HG03280 (cell line): ENCODE measurements around the gene QSOX1.

ENCODE experiments used
- ATAC-seq: cut with Tn5 transposase; IDR thresholded peaks from one replicate; pipeline ENCODE4 v1.9.1; 2021; ENCODE audit warnings: mild to moderate bottlenecking, moderate library complexity; ENCODE audit not compliant: unreplicated experiment

Gene QSOX1

DNA sequence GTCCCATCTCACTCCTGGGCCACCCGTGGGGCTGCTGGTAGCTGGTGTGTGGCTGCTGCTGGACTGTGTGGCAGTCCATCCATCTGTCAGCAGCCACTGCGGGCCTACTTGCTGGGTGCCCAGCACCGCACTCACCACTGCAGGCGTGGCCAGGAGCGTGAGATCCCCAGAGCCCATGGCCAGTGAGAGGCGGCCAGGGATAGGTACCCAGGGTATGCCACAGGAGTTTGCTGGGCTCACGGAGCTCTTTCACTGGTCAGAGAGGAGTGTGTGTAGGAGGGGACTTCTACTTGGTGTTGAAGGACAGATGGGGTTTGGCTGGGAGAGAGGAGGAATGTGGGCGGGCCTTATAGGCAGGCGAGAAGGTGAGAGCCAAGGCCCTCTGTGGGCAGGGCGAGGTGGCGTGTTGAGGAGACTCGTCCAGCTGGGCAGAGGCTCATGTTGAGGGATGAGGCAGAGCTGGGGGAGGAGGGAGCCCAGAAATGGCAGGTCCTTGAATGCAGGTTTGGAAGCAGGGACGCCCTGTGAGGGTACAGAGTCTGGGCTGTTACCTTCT, 15.0 kb downstream of the QSOX1 start:
- no peak for ATAC-seq

DNA sequence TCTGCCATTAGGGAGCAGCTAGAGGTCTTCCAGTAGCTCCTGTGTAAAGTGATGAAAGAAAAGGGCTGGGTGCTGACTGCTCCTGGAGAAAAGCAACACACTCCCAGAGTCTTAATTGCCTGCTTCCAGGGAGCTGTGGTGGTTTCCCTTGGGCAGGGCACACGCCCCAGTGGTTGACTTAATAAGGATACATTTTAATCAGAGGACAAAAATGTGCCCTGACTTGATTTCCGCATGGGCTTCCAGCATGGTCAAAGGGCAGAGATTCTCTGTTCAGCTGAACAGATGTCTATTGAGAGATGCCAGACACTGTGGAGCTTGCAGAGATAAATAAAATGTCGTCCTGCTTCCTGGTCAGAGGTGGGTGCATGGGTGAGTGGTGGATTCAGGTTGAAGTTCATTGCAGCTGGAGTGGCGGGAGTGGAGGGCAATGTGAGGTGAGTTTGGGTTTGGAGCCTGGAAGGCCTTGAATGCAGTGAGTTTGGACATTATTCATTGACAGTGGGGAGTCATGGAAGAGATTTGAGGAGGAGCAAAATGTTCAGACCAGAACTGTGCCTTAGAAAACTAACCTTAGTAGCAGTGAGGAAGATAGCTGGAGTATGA, 16.0 kb downstream of the QSOX1 start:
- no peak for ATAC-seq

DNA sequence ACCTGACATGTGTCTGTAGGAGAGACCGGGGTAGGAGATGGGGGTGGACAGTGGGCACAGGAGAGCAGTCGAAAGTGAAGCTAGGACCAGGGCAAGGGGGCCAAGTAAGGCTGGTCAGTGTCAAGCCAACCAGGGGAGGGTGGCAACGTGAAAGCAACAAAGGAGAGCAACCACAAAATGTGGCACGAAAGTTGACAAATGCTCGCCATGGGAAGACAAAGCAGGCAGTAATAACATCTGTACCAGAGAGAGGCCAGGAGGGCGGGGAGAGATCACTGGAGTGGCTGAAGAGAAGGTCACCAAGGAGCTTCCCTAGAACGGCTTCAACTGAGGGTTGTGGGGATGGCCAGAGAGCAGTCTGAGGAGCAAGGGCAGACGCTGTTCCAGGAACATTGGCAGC, 17.0 kb downstream of the QSOX1 start:
- ATAC-seq, result no peak

DNA sequence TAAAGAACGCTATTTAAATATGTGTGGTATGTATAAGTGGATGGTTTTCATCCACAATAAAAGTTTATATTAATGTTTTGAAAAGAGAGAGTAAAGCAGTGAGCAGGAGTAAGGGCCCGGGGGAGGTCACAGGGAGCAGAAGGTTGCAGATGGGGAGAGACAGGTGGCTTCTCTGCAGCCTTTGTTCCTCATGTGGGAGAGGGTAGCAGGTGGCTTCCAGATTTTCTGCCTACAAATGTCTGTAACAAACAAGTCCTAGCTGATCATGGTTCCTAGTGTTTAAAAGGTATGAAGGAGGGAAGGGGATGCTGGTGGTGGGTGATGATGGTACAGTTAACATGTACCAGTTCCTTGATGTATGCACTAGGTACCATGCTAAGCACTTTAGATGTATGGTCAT, 18.8 kb downstream of the QSOX1 start:
- no peak for ATAC-seq

DNA sequence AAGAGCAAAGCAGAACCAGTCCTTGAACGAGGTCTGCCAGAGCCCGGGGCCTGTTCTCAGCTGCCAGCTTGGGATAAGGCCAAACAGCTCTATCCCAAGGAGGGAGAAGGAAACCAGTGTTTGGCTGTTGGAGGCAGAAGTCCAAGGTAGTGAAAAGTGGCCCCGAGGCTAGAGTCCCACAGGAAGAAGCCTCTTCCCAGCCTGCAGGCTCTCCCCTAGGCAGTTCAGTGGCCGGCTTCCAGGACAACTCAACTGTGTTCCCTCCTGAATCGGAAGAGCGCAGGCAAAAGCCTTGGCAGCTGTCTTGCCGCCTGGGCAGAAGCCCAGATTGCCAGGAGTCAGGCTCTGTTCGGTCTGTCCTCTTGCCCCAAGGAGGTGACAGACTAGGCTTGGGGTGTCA, 19.3 kb downstream of the QSOX1 start:
- no peak for ATAC-seq

DNA sequence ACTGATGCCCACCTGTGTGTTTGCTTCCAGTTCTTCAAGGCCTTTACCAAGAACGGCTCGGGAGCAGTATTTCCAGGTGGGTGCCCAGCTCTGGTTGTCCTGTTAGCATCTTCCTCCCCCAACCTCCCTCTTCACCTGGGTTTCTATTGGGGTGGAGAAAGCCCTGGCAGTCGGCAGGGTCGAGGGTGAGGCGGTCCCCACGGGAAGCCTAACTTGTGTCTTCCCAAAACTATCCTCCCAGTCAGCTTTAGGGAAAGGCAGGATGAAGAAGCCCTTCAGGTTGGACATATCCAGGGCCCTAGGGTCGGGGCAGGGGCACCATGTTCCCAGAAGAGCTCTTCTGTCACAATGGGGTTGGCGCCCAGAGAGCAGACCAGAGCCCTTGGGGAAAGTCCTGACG, 20.6 kb downstream of the QSOX1 start:
- ATAC-seq, result no peak

DNA sequence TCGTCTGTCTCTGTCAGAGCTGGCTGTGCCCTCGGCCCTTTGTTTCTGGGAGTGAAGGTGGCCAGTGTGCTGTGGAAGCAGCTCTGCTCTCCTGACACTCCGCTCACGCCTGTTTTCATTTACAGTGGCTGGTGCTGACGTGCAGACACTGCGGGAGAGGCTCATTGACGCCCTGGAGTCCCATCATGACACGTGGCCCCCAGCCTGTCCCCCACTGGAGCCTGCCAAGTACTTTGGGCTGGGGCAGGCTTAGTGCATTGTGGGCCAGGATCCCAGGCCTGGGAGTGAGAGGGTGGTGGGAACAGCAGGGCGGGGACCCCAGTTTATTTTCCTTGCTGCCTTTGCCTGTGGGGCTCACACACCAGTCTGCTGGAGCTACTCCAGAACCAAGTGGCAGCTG, 21.1 kb downstream of the QSOX1 start:
- no peak for ATAC-seq

DNA sequence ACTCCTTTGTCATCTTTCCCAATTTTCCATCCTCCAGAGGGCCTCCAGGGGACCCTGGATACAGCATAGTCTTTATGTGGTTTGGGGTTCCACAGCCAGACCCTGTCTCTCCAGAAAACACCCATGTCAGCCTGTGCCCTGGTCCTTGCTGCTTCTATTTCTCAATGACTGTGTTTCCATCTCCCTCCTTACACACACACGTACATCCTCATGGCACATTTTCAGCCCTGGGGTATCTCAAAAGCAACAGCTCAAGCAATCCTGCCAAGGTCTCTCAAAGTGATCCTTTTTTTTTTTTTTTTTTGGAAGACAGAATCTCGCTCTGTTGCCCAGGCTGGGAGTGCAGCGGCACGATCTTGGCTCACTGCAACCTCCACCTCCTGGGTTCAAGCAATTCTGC, 22.3 kb downstream of the QSOX1 start:
- no peak for ATAC-seq

DNA sequence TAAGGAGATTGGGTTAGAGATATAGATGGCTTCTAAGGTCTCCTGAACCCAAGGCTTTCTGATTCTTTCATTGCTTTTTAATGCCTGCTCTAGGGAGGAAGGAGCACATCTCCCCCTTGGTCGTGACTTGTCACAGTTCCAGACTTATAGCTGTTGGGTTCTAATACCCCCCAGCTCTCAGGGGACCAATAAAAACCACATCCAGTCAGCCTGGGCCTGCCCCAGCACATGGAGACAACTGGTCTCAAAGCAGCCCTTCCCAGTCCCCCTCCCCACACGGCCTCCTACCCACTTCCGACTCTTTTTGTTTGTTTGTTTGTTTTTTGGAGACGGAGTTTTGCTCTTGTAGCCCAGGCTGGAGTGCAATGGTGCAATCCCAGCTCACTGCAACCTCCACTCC, 23.3 kb downstream of the QSOX1 start:
- ATAC-seq, result no peak

DNA sequence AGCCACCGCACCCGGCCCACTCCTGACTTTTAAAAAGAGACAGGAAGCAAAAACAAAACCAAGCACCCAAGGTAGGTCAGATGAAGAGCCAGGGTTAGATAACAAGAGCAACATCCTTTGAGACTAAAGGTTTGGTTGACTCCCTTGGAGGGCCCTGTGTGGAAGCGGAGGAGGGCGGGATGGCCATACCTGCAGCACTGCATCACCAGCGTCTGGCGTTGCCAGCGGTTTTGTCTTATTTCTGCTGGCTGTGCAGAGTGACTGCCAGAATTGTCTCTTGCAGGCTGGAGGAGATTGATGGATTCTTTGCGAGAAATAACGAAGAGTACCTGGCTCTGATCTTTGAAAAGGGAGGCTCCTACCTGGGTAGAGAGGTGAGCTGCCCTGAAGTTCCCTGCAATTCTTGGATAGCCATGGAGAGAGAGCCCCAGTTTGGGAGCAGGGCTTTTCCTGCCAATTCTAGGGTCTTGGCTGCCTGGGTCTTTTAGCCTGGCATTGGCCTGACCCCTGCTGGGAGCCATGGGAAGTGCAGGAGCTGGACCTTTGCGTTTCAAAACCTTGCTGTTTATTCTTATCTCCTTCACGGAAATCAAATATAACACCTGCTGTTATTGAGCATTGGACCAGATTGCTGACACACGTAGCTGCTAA, 24.0 kb downstream of the QSOX1 start:
- no peak for ATAC-seq

DNA sequence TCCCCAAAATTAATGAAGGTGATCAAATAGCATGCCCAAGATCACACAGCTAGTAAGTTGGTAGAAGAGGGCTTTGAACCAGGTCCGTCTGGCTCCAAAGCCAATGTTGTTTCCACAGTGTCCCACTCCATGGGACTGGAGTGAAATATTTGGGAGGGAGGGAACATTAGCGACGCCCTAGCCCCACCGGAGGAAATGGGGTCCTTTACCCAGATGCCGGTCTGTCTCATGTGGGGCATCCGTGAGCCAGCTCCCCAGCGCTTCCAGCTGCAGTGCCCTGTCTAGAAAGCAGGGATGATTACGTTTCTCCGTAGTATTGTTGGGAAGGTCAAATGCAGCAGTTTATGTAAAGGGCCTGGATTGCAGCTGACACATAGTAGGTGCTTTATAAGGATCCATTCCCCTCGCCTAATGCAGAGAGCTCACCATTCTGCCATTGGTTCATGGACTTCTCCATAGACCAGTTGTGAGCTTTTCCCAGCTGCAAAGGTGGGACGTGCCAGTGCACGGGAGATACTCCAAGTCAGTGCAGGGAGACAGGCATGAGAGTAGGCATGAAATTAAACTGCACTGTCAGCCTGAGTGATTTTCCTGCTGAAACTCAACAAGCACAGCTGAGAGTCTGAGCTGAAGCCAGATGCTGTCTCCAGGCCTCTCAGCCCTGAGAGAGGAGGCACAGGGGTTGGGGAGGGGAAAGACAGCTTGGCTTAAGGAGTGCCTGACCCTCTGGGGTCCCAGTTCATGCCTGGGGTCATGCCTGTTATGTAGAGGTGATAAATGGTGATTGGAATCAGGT, 24.7 kb downstream of the QSOX1 start:
- ATAC-seq, result no peak

DNA sequence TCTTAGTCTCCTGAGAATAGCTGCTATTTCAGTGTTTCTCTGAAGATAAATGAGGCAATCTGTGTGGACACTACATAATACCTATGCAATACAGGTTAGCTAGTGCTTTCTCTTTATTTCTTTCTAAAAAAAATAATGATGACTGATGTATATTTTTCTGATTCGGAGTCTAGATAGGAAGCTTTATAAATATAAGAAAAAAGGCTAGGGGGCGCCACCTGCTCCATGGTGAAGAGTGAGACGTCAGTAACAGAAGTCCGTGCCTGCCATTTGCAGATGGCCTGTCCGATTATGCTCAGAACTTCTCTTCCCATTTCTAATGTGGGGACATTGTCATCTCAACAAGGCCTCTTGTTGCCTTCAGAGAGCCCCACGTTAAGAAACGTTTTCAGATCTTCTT, 26.4 kb downstream of the QSOX1 start:
- ATAC-seq, result no peak

DNA sequence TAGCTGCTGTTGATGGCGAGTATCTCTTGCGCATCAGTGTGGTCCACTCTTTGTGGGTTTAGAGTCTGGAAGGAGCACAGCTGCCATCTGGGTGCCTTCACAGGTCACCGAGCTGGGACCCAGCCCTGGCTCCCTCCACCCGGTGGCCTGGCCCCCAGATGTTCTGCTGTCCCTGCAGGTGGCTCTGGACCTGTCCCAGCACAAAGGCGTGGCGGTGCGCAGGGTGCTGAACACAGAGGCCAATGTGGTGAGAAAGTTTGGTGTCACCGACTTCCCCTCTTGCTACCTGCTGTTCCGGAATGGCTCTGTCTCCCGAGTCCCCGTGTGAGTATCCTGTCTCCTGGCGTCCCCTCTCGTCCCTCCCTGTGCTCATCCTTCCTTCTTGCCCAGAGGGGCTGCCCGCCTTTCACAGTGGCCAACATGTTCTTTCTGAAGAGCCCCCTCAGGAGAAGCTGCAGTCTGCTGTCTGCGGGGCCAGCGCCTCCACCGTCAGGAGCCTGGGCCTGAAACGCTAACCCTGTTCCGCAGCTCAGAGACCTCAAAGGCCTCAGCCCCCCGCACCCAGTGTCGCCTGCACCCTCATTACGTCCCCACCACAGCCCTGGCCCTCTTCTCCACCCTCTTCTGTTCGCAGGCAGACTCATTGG, 27.4 kb downstream of the QSOX1 start:
- ATAC-seq, result no peak

DNA sequence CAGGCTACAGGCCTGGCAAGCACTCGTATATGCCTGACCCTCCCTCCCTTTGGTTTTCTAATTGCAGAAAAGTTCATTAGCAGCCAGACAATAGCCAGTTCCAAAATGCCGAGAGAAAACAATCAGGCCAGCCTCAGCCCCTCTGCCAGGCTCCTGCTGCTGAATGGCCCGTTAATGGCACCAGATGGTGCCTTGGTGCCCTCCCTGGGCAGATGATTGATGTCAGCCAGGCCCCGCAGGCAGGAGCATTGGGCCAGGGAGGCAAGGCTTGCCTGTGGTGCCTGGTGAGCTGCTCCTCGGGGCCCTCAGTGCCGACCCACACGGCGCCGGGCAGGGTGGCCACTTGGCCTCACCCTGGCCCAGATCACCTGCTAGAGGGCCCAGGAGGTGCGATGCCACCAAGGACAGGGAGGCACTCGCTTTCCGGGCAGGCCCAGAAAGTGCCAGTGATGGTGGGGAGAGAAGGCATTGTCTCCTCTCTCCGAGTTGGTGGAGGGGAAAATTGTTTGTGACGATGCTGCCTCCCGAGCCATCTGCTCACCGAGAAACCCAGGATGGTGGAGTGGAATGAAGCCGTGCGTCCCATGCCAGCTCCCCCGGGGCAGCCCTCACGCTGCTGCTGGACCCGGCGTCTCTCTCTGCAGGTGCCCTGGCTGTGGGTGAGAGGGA, 28.1 kb downstream of the QSOX1 start:
- no peak for ATAC-seq

DNA sequence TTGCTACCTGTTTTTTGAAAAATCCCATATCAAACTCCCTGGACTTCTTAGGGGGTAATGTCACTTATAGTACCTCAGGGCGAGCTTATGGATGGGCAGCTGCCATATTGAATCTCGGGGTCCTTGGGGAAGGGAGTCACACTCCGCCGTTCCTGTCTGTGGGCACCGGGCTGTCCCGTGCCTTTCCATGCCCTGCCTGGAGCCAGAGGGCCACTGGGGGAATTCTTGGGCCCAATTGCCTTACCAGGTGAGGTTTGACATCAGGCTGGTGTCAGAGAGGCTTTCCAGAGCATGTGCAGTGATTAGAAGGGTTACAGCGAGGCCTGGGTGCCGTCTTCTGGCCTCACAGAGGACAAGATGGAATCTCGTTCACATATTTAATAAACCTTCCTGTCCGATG, 28.8 kb downstream of the QSOX1 start:
- no peak for ATAC-seq

DNA sequence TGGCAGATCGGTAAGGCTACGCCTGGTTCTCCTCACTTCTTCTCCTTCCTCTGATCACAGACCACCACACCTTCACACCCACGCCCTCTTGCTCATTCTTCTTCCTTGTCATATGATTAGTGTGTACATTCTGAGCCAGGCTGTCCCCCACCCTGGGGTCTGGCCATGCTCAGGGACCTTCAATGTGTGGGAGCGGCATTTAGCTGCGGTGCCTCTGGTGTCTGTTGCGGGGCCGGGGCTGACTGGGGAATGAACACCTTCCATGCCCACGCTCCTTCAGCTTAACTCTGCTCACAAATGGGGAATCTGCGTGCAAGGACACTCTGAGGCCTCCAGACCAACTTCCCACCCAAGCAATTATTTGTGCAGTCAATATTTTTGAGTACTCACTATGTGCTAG, 29.4 kb downstream of the QSOX1 start:
- ATAC-seq, result no peak

DNA sequence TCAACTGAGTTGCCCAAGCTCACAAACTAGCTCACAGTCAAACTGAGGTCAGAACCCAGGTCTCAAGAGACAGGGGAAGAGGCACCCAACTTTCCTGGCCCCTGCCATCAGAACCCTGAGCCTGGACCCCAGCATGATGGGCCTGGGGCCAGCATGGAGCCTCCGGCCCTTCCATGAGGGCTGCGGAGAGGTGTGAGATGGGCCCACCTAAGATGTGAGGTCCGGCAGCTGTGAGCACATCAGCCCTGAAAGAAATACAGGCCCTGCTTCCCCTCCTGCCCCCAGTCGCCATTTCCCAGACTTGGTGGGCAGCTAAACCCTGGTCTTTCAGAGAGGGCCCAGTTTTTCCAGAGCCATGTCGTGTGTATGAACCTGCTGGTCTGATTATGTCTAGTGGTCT, 30.6 kb downstream of the QSOX1 start:
- no peak for ATAC-seq

DNA sequence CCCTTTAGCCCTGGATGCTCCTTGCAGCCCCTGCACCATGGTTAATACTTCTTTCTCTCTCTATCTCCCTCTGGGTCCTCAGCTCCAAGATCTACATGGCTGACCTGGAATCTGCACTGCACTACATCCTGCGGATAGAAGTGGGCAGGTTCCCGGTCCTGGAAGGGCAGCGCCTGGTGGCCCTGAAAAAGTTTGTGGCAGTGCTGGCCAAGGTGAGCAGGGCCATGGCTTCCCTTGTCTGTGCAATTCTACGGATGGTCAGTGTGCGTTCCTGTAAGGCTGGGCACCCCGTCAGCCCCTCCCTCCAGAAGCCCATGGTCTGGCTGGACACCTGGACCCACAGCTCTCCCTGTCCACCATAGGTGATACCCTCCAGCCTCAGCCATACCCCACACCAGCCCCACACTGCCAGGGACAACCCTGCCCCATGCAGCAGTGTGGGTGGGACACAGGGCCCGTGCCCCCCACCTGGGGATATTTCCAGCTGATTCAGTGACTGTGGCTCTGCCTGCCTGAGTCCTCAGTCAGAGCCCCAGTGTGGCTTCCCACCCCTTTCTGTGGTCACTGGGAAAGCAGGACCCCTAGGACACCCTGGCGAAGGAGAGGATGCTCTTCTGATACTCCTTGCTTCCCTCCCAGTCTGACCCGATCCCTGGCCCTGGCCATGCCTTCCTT, 31.4 kb downstream of the QSOX1 start:
- ATAC-seq, result no peak

DNA sequence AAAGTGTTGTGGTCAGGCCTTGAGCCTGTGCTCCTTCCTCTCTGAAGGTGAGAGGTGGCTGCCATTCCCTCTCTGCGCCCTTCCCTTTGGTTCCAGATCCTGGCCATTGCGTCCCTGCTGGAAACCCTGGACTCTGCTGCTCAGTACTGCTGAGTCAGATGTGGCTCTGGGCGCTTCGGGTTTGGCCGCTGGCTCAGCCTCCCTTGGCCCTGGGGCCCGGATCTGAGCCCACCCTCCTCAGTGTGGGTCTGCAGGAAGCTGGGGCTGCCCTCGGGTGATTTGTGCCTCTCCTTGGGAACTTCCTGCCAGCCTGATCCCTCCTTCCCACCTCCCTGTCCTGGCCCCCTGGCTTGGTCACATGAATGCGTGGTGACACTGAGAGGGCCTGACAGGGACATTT, 32.2 kb downstream of the QSOX1 start:
- ATAC-seq, result no peak

DNA sequence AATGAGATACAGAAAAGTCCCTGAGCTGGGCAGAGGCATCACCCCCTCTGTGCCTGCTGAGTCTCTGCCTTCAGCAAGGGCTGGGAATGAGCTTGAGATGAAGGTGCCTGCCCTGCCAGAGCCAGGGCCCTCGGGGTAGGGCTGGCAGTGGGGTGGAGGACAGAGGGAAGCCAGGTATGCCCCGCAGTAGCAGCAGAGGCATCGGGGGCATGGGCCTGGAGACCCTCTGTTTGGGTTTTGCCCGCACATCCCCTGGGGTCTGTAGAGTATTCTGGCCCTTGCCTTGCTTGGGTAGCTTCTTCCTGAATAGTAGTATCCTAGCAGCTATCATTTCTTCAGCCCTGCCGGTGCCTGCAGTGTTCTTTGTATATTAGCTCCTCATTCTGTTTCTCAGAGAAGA, 33.0 kb downstream of the QSOX1 start:
- ATAC-seq, result no peak
